Activated CD8-positive, alpha-beta T cell treated with anti-CD3 and anti-CD28 coated beads for 36 hours (primary cell): ENCODE measurements around the gene HSPD1. TPM values are rescaled to one million over a fixed set of nuclear protein-coding genes. Genes with fewer than 3 reads are reported as not detected.

Source experiments
- ATAC-seq: fragments of 200-7000 bp; cut with Tn5 transposase; one replicate; pipeline ENCODE4 v1.10.0; 2021; ENCODE audit warnings: mild to moderate bottlenecking, moderate library complexity
- CTCF ChIA-PET: fragments of 350-600 bp; sonication (Branson Sonifier 250); formaldehyde crosslinking; loops from one replicate; lab custom pipeline; 2021; ENCODE audit warnings: antibody characterized with exemption; lab: Charles Lee
- POLR2A ChIA-PET: fragments of 350-600 bp; sonication (Branson Sonifier 250); formaldehyde crosslinking; loops from one replicate; lab custom pipeline; 2021; ENCODE audit warnings: antibody characterized with exemption; lab: Charles Lee
- DNase-seq: peaks from one replicate; pipeline ENCODE4 v3.0.0-alpha.2; 2020
- H3K27ac Mint-ChIP-seq: one replicate; pipeline ENCODE4 v1.8.0; 2021; ENCODE audit warnings: mild to moderate bottlenecking, mixed read lengths
- H3K27me3 Mint-ChIP-seq: one replicate; pipeline ENCODE4 v1.8.0; 2021; ENCODE audit warnings: mixed read lengths
- H3K36me3 Mint-ChIP-seq: one replicate; pipeline ENCODE4 v1.8.0; 2021; ENCODE audit warnings: low read depth, mixed read lengths
- H3K4me1 Mint-ChIP-seq: one replicate; pipeline ENCODE4 v1.8.0; 2021; ENCODE audit warnings: low read depth, mixed read lengths
- H3K4me3 Mint-ChIP-seq: one replicate; pipeline ENCODE4 v1.8.0; 2021; ENCODE audit warnings: mild to moderate bottlenecking, moderate library complexity, mixed read lengths
- H3K9me3 Mint-ChIP-seq: one replicate; pipeline ENCODE4 v1.8.0; 2021; ENCODE audit warnings: mixed read lengths
- CTCF ChIP-seq: fragments of 200-600 bp; IDR thresholded peaks from one replicate; pipeline ENCODE4 v1.8.0; 2022; ENCODE audit warnings: antibody characterized with exemption, mild to moderate bottlenecking
- intact Hi-C: fragments of 100-400 bp; cut with micrococcal nuclease; formaldehyde crosslinking; loops from one replicate; pipeline ENCODE4 v1.10.0; 2022
- total RNA-seq, 2 experiments: library from RNA; stranded (reverse); gene quantifications; one replicate each; pipeline ENCODE4 v1.2.3, GENCODE V29; 2021

HSPD1 gene
- total RNA-seq, 2 experiments from 2014 or later: 1,034 to 1,051 TPM

GRCh38 chr2:197539734-197540133, 40.1 kb upstream of the HSPD1 start:
- no peak for ATAC-seq
- Mint-ChIP-seq H3K27ac (peak overlapping the region; percentile 56), H3K27me3 (no peaks in the 10 kb centered on the region), H3K4me3 (no peak overlapping the region), H3K9me3 (no peaks in the 10 kb centered on the region), H3K36me3 (peaks cover 46% of the 10 kb centered on the region), H3K4me1 (peaks cover 19% of the 10 kb centered on the region)
- ChIA-PET CTCF (interaction anchor here (0.6 kb wide), 1 partner anchor 1108 kb away, joined by 3 read pairs; no protein-coding TSS in a partner anchor), POLR2A (interaction anchor here (1.2 kb wide), 1 partner anchor 14 kb away, joined by 3 read pairs; no protein-coding TSS in a partner anchor)
- intact Hi-C loops: no loop called here
- TF ChIP-seq CTCF: no peak
- no peak for DNase-seq

- ATAC-seq: no peak
- intact Hi-C loops: no loop called here
- H3K36me3 Mint-ChIP-seq: peaks cover 48% of the 10 kb centered on the region
- H3K4me3 Mint-ChIP-seq: no peak overlapping the region
- ChIA-PET CTCF (no interaction called here), POLR2A (no interaction called here)
- no peak for TF ChIP-seq CTCF
- DNase-seq: no peak
- peaks cover 29% of the 10 kb centered on the region for H3K4me1 Mint-ChIP-seq
- no peaks in the 10 kb centered on the region for H3K9me3 Mint-ChIP-seq
- no peaks in the 10 kb centered on the region for H3K27me3 Mint-ChIP-seq
- peak overlapping the region; percentile 20 for H3K27ac Mint-ChIP-seq
Measured at GRCh38 chr2:197538412-197538811, 38.8 kb upstream of the HSPD1 start.

- no peak for TF ChIP-seq CTCF
- Mint-ChIP-seq H3K9me3 (peaks cover 4% of the 10 kb centered on the region), H3K36me3 (peaks cover 20% of the 10 kb centered on the region), H3K27me3 (no peaks in the 10 kb centered on the region), H3K4me3 (peak overlapping the region; percentile 99), H3K4me1 (peaks cover 40% of the 10 kb centered on the region), H3K27ac (peak overlapping the region; percentile 92)
- CTCF ChIA-PET: interaction anchor here (0.9 to 2.9 kb wide), 4 partner anchors 8 to 1279 kb away, joined by 3 to 13 read pairs (median 4); partner anchors contain the start of genes HSPD1 and HSPE1
- ATAC-seq (no peak), DNase-seq (no peak)
- POLR2A ChIA-PET: interaction anchor here (1.2 to 3.9 kb wide), 8 partner anchors 12 to 189 kb away, joined by 3 to 81 read pairs (median 6); partner anchors contain the start of genes COQ10B, HSPD1, HSPE1 and MARS2
- intact Hi-C loops: no loop called here
Measured at GRCh38 chr2:197517150-197517549, 17.5 kb upstream of the HSPD1 start.

- intact Hi-C loops: no loop called here
- H3K27me3 Mint-ChIP-seq: no peaks in the 10 kb centered on the region
- no peak for DNase-seq
- ChIA-PET POLR2A (interaction anchor here (0.7 to 3.9 kb wide), 11 partner anchors 9 to 190 kb away, joined by 3 to 81 read pairs (median 4); partner anchors contain the start of genes COQ10B, HSPD1, HSPE1 and MARS2), CTCF (interaction anchor here (0.9 to 2.9 kb wide), 5 partner anchors 9 to 1278 kb away, joined by 3 to 13 read pairs (median 4); partner anchors contain the start of genes HSPD1 and HSPE1)
- no peak for ATAC-seq
- H3K36me3 Mint-ChIP-seq: peaks cover 17% of the 10 kb centered on the region
- H3K27ac Mint-ChIP-seq: peak overlapping the region; percentile 92
- peaks cover 4% of the 10 kb centered on the region for H3K9me3 Mint-ChIP-seq
- peak overlapping the region; percentile 99 for H3K4me3 Mint-ChIP-seq
- no peak for TF ChIP-seq CTCF
- H3K4me1 Mint-ChIP-seq: peaks cover 36% of the 10 kb centered on the region
Measured at GRCh38 chr2:197516393-197516761, 16.7 kb upstream of the HSPD1 start.

- Mint-ChIP-seq H3K4me1 (peaks cover 33% of the 10 kb centered on the region), H3K9me3 (peaks cover 1% of the 10 kb centered on the region), H3K36me3 (peaks cover 14% of the 10 kb centered on the region), H3K27ac (peak within 1 kb of the TSS; percentile 92), H3K4me3 (peak within 1 kb of the TSS; percentile 99), H3K27me3 (no peaks in the 10 kb centered on the region)
- intact Hi-C loops: loop anchor here (2.0 kb wide), 1 partner anchor 15 kb away; the partner anchor contains the start of gene HSPE1
- ChIA-PET POLR2A (interaction anchor here (0.6 to 3.9 kb wide), 15 partner anchors 8 to 1243 kb away, joined by 3 to 81 read pairs (median 4); partner anchors contain the start of genes COQ10B, HSPD1, HSPE1 and MARS2), CTCF (interaction anchor here (1.0 to 2.9 kb wide), 4 partner anchors 9 to 16 kb away, joined by 3 to 13 read pairs (median 4); partner anchors contain the start of genes HSPD1 and HSPE1)
- DNase-seq: peak; percentile 94
- peak; percentile 96 for ATAC-seq
- no peak for TF ChIP-seq CTCF
Measured at GRCh38 chr2:197515739-197516392, 16.2 kb upstream of the HSPD1 start, which contains the start of gene MOB4. MOB4 (plus strand) TSS chr2:197516066; CDS start chr2:197516087, 21 bp downstream.
